Neuronal stem cell (in vitro differentiated cells): ENCODE results near the gene OSBPL3.

Experiments
- DNase-seq: peaks from one replicate; pipeline ENCODE4 v3.0.0-alpha.2; 2013; ENCODE audit warnings: low spot score
- H2AFZ ChIP-seq: one replicate; pipeline ENCODE4 v1.6.1; 2013; ENCODE audit warnings: mild to moderate bottlenecking, low read length, inconsistent platforms
- H2AK5ac ChIP-seq: 2 replicates; pipeline ENCODE4 v1.6.1; 2013; ENCODE audit warnings: low read depth, mild to moderate bottlenecking, inconsistent platforms, low read length, moderate library complexity, mixed read lengths
- H2BK120ac ChIP-seq: 2 replicates; pipeline ENCODE4 v1.6.1; 2013; ENCODE audit warnings: low read depth, mild to moderate bottlenecking, inconsistent platforms, low read length, moderate library complexity, mixed read lengths
- H2BK12ac ChIP-seq: one replicate; pipeline ENCODE4 v1.6.1; 2013; ENCODE audit warnings: low read length, inconsistent platforms
- H2BK15ac ChIP-seq: 2 replicates; pipeline ENCODE4 v1.6.1; 2013; ENCODE audit warnings: mild to moderate bottlenecking, low read length, inconsistent platforms, mixed read lengths
- H2BK5ac ChIP-seq: one replicate; pipeline ENCODE4 v1.6.1; 2013; ENCODE audit warnings: inconsistent platforms, mild to moderate bottlenecking, low read length, moderate library complexity
- H3K14ac ChIP-seq: one replicate; pipeline ENCODE4 v1.6.1; 2013; ENCODE audit warnings: low read length, inconsistent platforms
- H3K18ac ChIP-seq: 2 replicates; pipeline ENCODE4 v1.6.1; 2013; ENCODE audit warnings: low read length, inconsistent platforms
- H3K23ac ChIP-seq: 2 replicates; pipeline ENCODE4 v1.6.1; 2013; ENCODE audit warnings: low read depth, mild to moderate bottlenecking, mixed read lengths, low read length, inconsistent platforms; ENCODE audit not compliant: poor library complexity
- H3K27ac ChIP-seq: replicated peaks from 3 replicates; pipeline ENCODE4 v1.5.1; 2013; ENCODE audit warnings: low read length, inconsistent platforms
- H3K27me3 ChIP-seq, 3 experiments: 2 replicates each; pipeline ENCODE4 v1.6.1; 2013; ENCODE audit warnings: low read length in 3 of 3, mild to moderate bottlenecking in 2 of 3, inconsistent platforms in 1 of 3, low read depth in 1 of 3, mixed read lengths in 1 of 3, moderate library complexity in 1 of 3; ENCODE audit not compliant: control insufficient read depth in 3 of 3, insufficient read depth in 3 of 3
- H3K36me3 ChIP-seq, 2 donors: replicated peaks in 1 of 2; 2 replicates each; pipeline ENCODE4 v1.6.1; 2013; ENCODE audit warnings: low read length in 2 of 2; ENCODE audit not compliant: control insufficient read depth in 2 of 2, insufficient read depth in 2 of 2
- H3K4ac ChIP-seq: 2 replicates; pipeline ENCODE4 v1.6.1; 2013; ENCODE audit warnings: inconsistent platforms, mild to moderate bottlenecking, low read length, moderate library complexity
- H3K4me1 ChIP-seq, 2 donors: 1 replicate in 1 of 2; 2 replicates in 1 of 2; pipeline ENCODE4 v1.6.1; 2013; ENCODE audit warnings: low read length in 2 of 2, low read depth in 1 of 2; ENCODE audit not compliant: control insufficient read depth in 2 of 2, insufficient read depth in 1 of 2
- H3K4me2 ChIP-seq: one replicate; pipeline ENCODE4 v1.6.1; 2013; ENCODE audit warnings: mild to moderate bottlenecking, low read length, inconsistent platforms; ENCODE audit not compliant: insufficient read depth, poor library complexity, severe bottlenecking
- H3K4me3 ChIP-seq, 2 donors: 2 replicates each; pipeline ENCODE4 v1.5.1; 2013; ENCODE audit warnings: low read length in 2 of 2, mild to moderate bottlenecking in 2 of 2, inconsistent platforms in 1 of 2, moderate library complexity in 1 of 2
- H3K79me1 ChIP-seq: one replicate; pipeline ENCODE4 v1.6.1; 2013; ENCODE audit warnings: low read depth, mild to moderate bottlenecking, inconsistent platforms, low read length, moderate library complexity
- H3K9ac ChIP-seq: one replicate; pipeline ENCODE4 v1.6.1; 2013; ENCODE audit warnings: mild to moderate bottlenecking, low read depth, low read length, inconsistent platforms; ENCODE audit not compliant: poor library complexity
- H3K9me3 ChIP-seq, 2 donors: replicated peaks in 1 of 2; 2 replicates each; pipeline versions ENCODE3 to v1.6.1; 2013; ENCODE audit warnings: low read length in 2 of 2, mild to moderate bottlenecking in 2 of 2, inconsistent platforms in 1 of 2, low read depth in 1 of 2, mixed read lengths in 1 of 2, moderate library complexity in 1 of 2; ENCODE audit not compliant: control insufficient read depth in 2 of 2, insufficient read depth in 1 of 2
- H4K8ac ChIP-seq: one replicate; pipeline ENCODE4 v1.6.1; 2013; ENCODE audit warnings: low read depth, mild to moderate bottlenecking, inconsistent platforms, low read length, moderate library complexity
- H4K91ac ChIP-seq: one replicate; pipeline ENCODE4 v1.6.1; 2013; ENCODE audit warnings: low read length, low read depth, mild to moderate bottlenecking, inconsistent platforms; ENCODE audit not compliant: poor library complexity
- WGBS, 2 donors: extraction: QIAGEN DNeasy Blood & Tissue Kit; methylation state at CpG; one replicate each; pipeline ENCODE4 v1.1.7; 2013; ENCODE audit warnings: missing lambda C conversion rate in 2 of 2, mixed read lengths in 1 of 2; ENCODE audit not compliant: insufficient read length in 2 of 2, insufficient replicate concordance in 1 of 2; ENCODE audit errors: extremely low coverage in 2 of 2; 5-methylcytosine and 5-hydroxymethylcytosine counted together

OSBPL3 gene

GRCh38 chr7:24945899-24946298 is 34.1 kb downstream of the OSBPL3 start:
- H2AK5ac ChIP-seq, result no peak overlapping the region
- no peak overlapping the region for H3K18ac ChIP-seq
- H3K79me1 ChIP-seq, result no peaks in the 10 kb centered on the region
- no peak overlapping the region for H3K9ac ChIP-seq
- H3K4me2 ChIP-seq, result no peak overlapping the region
- no peak for DNase-seq
- no peaks in the 10 kb centered on the region for H3K27me3 ChIP-seq
- no peaks in the 10 kb centered on the region for H3K36me3 ChIP-seq
- H3K4me3 ChIP-seq, result no peak overlapping the region
- H2BK5ac ChIP-seq, result no peak overlapping the region
- peaks cover 3 to 12% of the 10 kb centered on the region in 2 donors for H3K4me1 ChIP-seq
- H3K14ac ChIP-seq, result no peak overlapping the region
- no peak overlapping the region for H2BK15ac ChIP-seq
- no peak overlapping the region for H2BK120ac ChIP-seq
- H4K8ac ChIP-seq, result no peak overlapping the region
- no peak overlapping the region for H3K4ac ChIP-seq
- no peak overlapping the region for H2BK12ac ChIP-seq
- no peak overlapping the region for H4K91ac ChIP-seq
- no peaks in the 10 kb centered on the region for H3K9me3 ChIP-seq
- H3K27ac ChIP-seq, result no peak overlapping the region
- no peak overlapping the region for H2AFZ ChIP-seq
- H3K23ac ChIP-seq, result no peak overlapping the region
- WGBS, 2 donors, result no CpG with 5 or more reads among the region's 1 CpG

- no CpG with 5 or more reads among the region's 5 CpGs for WGBS, 2 donors
- Histone ChIP-seq H3K9ac (no peak overlapping the region), H3K14ac (no peak overlapping the region), H3K4me1 (peaks cover 3 to 12% of the 10 kb centered on the region in 2 donors), H2BK15ac (no peak overlapping the region), H2AFZ (no peak overlapping the region), H2AK5ac (no peak overlapping the region), H2BK120ac (no peak overlapping the region), H3K18ac (no peak overlapping the region), H3K36me3 (no peaks in the 10 kb centered on the region), H3K4ac (no peak overlapping the region), H3K4me2 (no peak overlapping the region), H4K8ac (no peak overlapping the region), H3K23ac (no peak overlapping the region), H3K9me3 (no peaks in the 10 kb centered on the region), H4K91ac (no peak overlapping the region), H3K27me3 (no peaks in the 10 kb centered on the region), H3K4me3 (peak overlapping the region in 1 of 2 donors; percentile 69), H3K27ac (no peak overlapping the region), H2BK5ac (no peak overlapping the region), H2BK12ac (no peak overlapping the region), H3K79me1 (no peaks in the 10 kb centered on the region)
- DNase-seq, result no peak
Measured at GRCh38 chr7:24943096-24943948, 36.7 kb downstream of the OSBPL3 start.

- H3K14ac ChIP-seq, result no peak overlapping the region
- no CpG with 5 or more reads among the region's 5 CpGs for WGBS, 2 donors
- no peaks in the 10 kb centered on the region for H3K9me3 ChIP-seq
- no peak overlapping the region for H3K18ac ChIP-seq
- H3K4ac ChIP-seq, result no peak overlapping the region
- no peak overlapping the region for H2AFZ ChIP-seq
- no peak overlapping the region for H3K4me3 ChIP-seq
- H3K4me2 ChIP-seq, result no peak overlapping the region
- no peak overlapping the region for H3K9ac ChIP-seq
- no peak overlapping the region for H2BK12ac ChIP-seq
- H3K36me3 ChIP-seq, result no peaks in the 10 kb centered on the region
- H2BK5ac ChIP-seq, result no peak overlapping the region
- H3K79me1 ChIP-seq, result no peaks in the 10 kb centered on the region
- H4K91ac ChIP-seq, result no peak overlapping the region
- H3K27ac ChIP-seq, result no peak overlapping the region
- no peak overlapping the region for H4K8ac ChIP-seq
- H2AK5ac ChIP-seq, result no peak overlapping the region
- H2BK120ac ChIP-seq, result no peak overlapping the region
- DNase-seq, result no peak
- no peaks in the 10 kb centered on the region for H3K27me3 ChIP-seq
- no peak overlapping the region for H3K23ac ChIP-seq
- peaks cover 3 to 12% of the 10 kb centered on the region in 2 donors for H3K4me1 ChIP-seq
- no peak overlapping the region for H2BK15ac ChIP-seq
Measured at GRCh38 chr7:24942226-24942625, 37.8 kb downstream of the OSBPL3 start.

GRCh38 chr7:24939416-24939815 is 40.6 kb downstream of the OSBPL3 start:
- H3K4me3 ChIP-seq, result no peak overlapping the region
- H2AK5ac ChIP-seq, result no peak overlapping the region
- H3K4ac ChIP-seq, result no peak overlapping the region
- H3K4me1 ChIP-seq, result peaks cover 3 to 16% of the 10 kb centered on the region in 2 donors
- no peak overlapping the region for H3K27ac ChIP-seq
- no peak overlapping the region for H4K8ac ChIP-seq
- no peak overlapping the region for H2BK120ac ChIP-seq
- no peak overlapping the region for H3K14ac ChIP-seq
- H3K27me3 ChIP-seq, result no peaks in the 10 kb centered on the region
- H2BK12ac ChIP-seq, result no peak overlapping the region
- H4K91ac ChIP-seq, result no peak overlapping the region
- no peaks in the 10 kb centered on the region for H3K79me1 ChIP-seq
- H3K9me3 ChIP-seq, result no peaks in the 10 kb centered on the region
- H3K18ac ChIP-seq, result no peak overlapping the region
- H3K23ac ChIP-seq, result no peak overlapping the region
- no peak overlapping the region for H2AFZ ChIP-seq
- no peak overlapping the region for H3K9ac ChIP-seq
- DNase-seq, result no peak
- H2BK5ac ChIP-seq, result no peak overlapping the region
- no CpG with 5 or more reads among the region's 1 CpG for WGBS, 2 donors
- H3K36me3 ChIP-seq, result no peaks in the 10 kb centered on the region
- no peak overlapping the region for H2BK15ac ChIP-seq
- H3K4me2 ChIP-seq, result no peak overlapping the region
